ENCODE data around the gene NMT1.

GRCh38 chr17:45016237-45016636 lies 44.9 kb upstream of the NMT1 start:
- TF ChIP-seq CTCF (IDR thresholded peaks at IDR 0.05 in 8 of 11, conservative IDR thresholded peaks at IDR 0.05 in 3 of 11) (no peak), POLR2A (IDR thresholded peaks at IDR 0.05) (no peak)

All from spleen (tissue), 7 donors.